Mucosa of descending colon (tissue), 3 donors: ENCODE results near the gene FAM89A. TPM values are rescaled to one million over a fixed set of nuclear protein-coding genes. Genes with fewer than 3 reads are reported as not detected.
"Not testable (repeated sequence)": the region's sequence is repeated elsewhere in the genome, so short reads cannot be mapped to it uniquely, and the experiment has no call there.

ENCODE experiments used
- ATAC-seq: fragments of 200-7000 bp; cut with Tn5 transposase; one replicate; pipeline ENCODE4 v1.9.1; 2020; ENCODE audit warnings: mild to moderate bottlenecking, moderate library complexity
- DNase-seq, 3 donors: peaks; one replicate each; pipeline ENCODE4 v3.0.0-alpha.2; 2020
- H3K36me3 ChIP-seq: fragments of 200-600 bp; one replicate; pipeline ENCODE4 v1.8.0; 2021; ENCODE audit warnings: low read depth, mild to moderate bottlenecking
- H3K4me1 ChIP-seq: fragments of 200-600 bp; one replicate; pipeline ENCODE4 v1.8.0; 2021; ENCODE audit warnings: low read depth, mild to moderate bottlenecking
- H3K4me3 ChIP-seq: fragments of 200-600 bp; one replicate; pipeline ENCODE4 v1.8.0; 2021; ENCODE audit warnings: mild to moderate bottlenecking
- H3K9me3 ChIP-seq: fragments of 200-600 bp; one replicate; pipeline ENCODE4 v1.8.0; 2021; ENCODE audit warnings: mild to moderate bottlenecking
- CTCF ChIP-seq: fragments of 200-600 bp; IDR thresholded peaks from one replicate; pipeline ENCODE4 v1.8.0; 2022; ENCODE audit warnings: antibody characterized with exemption, mild to moderate bottlenecking
- intact Hi-C, 2 donors: fragments of 100-400 bp; cut with DNase I in 1 of 2; cut with micrococcal nuclease in 1 of 2; formaldehyde crosslinking; loops; one replicate each; pipeline versions ENCODE4 v1.11.0 to v1.11.1; 2022; cut with DNase I, micrococcal nuclease
- total RNA-seq, 3 donors: library from RNA; stranded (reverse); fragmentation: NEBNext Ultra II Directional in 2 of 3; extraction: Animal tissue kit (Norgen Biotek cat#: 25700) in 2 of 3; gene quantifications; one replicate each; pipeline versions ENCODE4 v1.2.1 to v1.2.4, GENCODE V29; 2021 to 2023
- donor health status: DM: no; HTN: no; CAD: no; lungs with moderate emphysema.
- donor health status: DM: no; HTN: no; CAD: no.
- donor health status: DM: no; HTN: yes; CAD: no.

FAM89A gene
- total RNA-seq, 3 donors from 2014 or later, result 2.2 to 4.4 (median 3.0) TPM

- no peaks in the 10 kb centered on the region for H3K9me3 ChIP-seq
- H3K36me3 ChIP-seq, result no peaks in the 10 kb centered on the region
- no peak for DNase-seq
- no peak for ATAC-seq
- TF ChIP-seq CTCF, result no peak
- no peaks in the 10 kb centered on the region for H3K4me1 ChIP-seq
- H3K4me3 ChIP-seq, result no peak overlapping the region
- intact Hi-C loops, result no loop called here
Measured at GRCh38 chr1:231046730-231047395, 6.8 kb upstream of the FAM89A start.

DNA sequence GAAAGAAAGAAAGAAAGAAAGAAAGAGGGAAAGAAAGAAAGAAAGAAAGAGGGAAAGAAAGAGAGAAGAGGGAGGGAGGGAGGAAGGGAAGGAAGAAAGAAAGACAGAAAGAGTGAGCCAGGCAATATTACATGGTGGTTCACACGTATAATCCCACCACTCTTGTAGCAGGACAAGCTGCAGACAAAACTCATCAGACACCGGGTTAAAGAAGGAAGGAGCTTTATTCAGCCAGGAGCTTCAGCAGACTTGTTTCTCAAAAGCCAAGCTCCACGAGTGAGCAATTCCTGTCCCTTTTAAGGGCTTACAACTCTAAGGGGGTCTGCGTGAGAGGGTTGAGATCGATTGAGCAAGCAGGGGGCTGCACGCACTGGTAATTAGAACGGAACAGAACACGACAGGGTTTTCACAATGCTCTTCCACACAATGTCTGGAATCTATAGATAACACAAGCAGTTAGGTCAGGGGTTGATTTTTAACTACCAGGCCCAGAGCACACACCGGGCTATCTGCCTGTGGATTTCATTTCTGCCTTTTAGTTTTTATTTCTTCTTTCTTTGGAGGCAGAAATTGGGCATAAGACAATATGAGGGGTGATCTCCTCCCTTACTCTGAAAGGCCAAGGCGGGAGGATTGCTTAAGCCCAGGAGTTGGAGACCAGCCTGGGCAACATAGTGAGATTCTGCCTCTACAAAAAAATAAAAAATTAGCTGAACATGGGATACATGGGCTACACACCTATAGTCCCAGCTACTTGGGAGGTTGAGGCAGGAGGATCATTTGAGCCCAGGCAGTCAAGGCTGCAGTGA, 6.1 kb upstream of the FAM89A start:
- intact Hi-C loops, H3K36me3 ChIP-seq, ATAC-seq, H3K4me3 ChIP-seq, H3K4me1 ChIP-seq, DNase-seq, H3K9me3 ChIP-seq: not testable (repeated sequence)

- no peak for TF ChIP-seq CTCF
- no peaks in the 10 kb centered on the region for H3K36me3 ChIP-seq
- H3K9me3 ChIP-seq, result no peaks in the 10 kb centered on the region
- DNase-seq (no peak), ATAC-seq (no peak)
- no peak overlapping the region for H3K4me3 ChIP-seq
- intact Hi-C loops, result no loop called here
- peaks cover 4% of the 10 kb centered on the region for H3K4me1 ChIP-seq
Measured at GRCh38 chr1:231045286-231045685, 5.2 kb upstream of the FAM89A start.

GRCh38 chr1:231044588-231044987, 4.5 kb upstream of the FAM89A start:
- peaks cover 4% of the 10 kb centered on the region for H3K4me1 ChIP-seq
- no peaks in the 10 kb centered on the region for H3K36me3 ChIP-seq
- ATAC-seq (no peak), DNase-seq (no peak)
- no peaks in the 10 kb centered on the region for H3K9me3 ChIP-seq
- TF ChIP-seq CTCF, result no peak
- H3K4me3 ChIP-seq, result no peak overlapping the region
- intact Hi-C loops, result no loop called here

- Histone ChIP-seq H3K36me3 (no peaks in the 10 kb centered on the region), H3K4me3 (no peak overlapping the region), H3K9me3 (no peaks in the 10 kb centered on the region), H3K4me1 (peaks cover 8% of the 10 kb centered on the region)
- intact Hi-C loops, result no loop called here
- DNase-seq (no peak), ATAC-seq (no peak)
- TF ChIP-seq CTCF, result no peak
Measured at GRCh38 chr1:231041719-231042261, 1.7 kb upstream of the FAM89A start.
